Neural progenitor cell (in vitro differentiated cells): ENCODE measurements around the gene INVS. TPM values are rescaled to one million over a fixed set of nuclear protein-coding genes. Genes with fewer than 3 reads are reported as not detected.
"Not testable (repeated sequence)": the region's sequence is repeated elsewhere in the genome, so short reads cannot be mapped to it uniquely, and the experiment has no call there.

ENCODE experiments used
- DNase-seq: peaks from one replicate; pipeline ENCODE4 v3.0.0-alpha.2; 2016; ENCODE audit warnings: low spot score
- H2AFZ ChIP-seq: fragments of 200-600 bp; sonication (generic); replicated peaks from 2 replicates; pipeline ENCODE4 v1.6.1; 2016; ENCODE audit warnings: antibody characterized with exemption
- H3F3A ChIP-seq: fragments of 200-600 bp; sonication (generic); 2 replicates; pipeline ENCODE4 v1.6.1; 2016; ENCODE audit warnings: antibody characterized with exemption, low read depth
- H3K27ac ChIP-seq: fragments of 200-600 bp; sonication (generic); 2 replicates; pipeline ENCODE4 v1.5.1; 2016; ENCODE audit warnings: mild to moderate bottlenecking
- H3K27me3 ChIP-seq: fragments of 200-600 bp; sonication (generic); 2 replicates; pipeline ENCODE4 v1.6.1; 2016; ENCODE audit warnings: mild to moderate bottlenecking, moderate library complexity
- H3K36me3 ChIP-seq: fragments of 200-600 bp; sonication (generic); 2 replicates; pipeline ENCODE4 v1.5.1; 2016
- H3K4me1 ChIP-seq: fragments of 200-600 bp; sonication (generic); 2 replicates; pipeline ENCODE4 v1.6.1; 2016; ENCODE audit warnings: mixed run types
- H3K4me2 ChIP-seq: fragments of 200-600 bp; sonication (generic); 2 replicates; pipeline ENCODE4 v1.6.1; 2016
- H3K4me3 ChIP-seq: fragments of 200-600 bp; sonication (generic); 2 replicates; pipeline ENCODE4 v1.5.1; 2016
- H3K79me2 ChIP-seq: fragments of 200-600 bp; sonication (generic); 2 replicates; pipeline ENCODE4 v1.6.1; 2016; ENCODE audit warnings: low read depth
- H3K9ac ChIP-seq: fragments of 200-600 bp; sonication (generic); 2 replicates; pipeline ENCODE4 v1.6.1; 2016
- H3K9me3 ChIP-seq: fragments of 200-600 bp; sonication (generic); 2 replicates; pipeline ENCODE4 v1.5.1; 2016; ENCODE audit warnings: low read depth
- H4K20me1 ChIP-seq: fragments of 200-600 bp; sonication (generic); 2 replicates; pipeline ENCODE4 v1.6.1; 2016; ENCODE audit warnings: low read depth
- H3K27ac Mint-ChIP-seq: 3 replicates; pipeline ENCODE4 v1.8.0; 2021; ENCODE audit warnings: mixed read lengths
- H3K27me3 Mint-ChIP-seq: 2 replicates; pipeline ENCODE4 v1.8.0; 2022; ENCODE audit warnings: low read depth, mild to moderate bottlenecking, inconsistent platforms, moderate library complexity, mixed read lengths; ENCODE audit not compliant: insufficient read depth
- H3K36me3 Mint-ChIP-seq: 3 replicates; pipeline ENCODE4 v1.8.0; 2021; ENCODE audit warnings: mixed read lengths
- H3K4me1 Mint-ChIP-seq: 3 replicates; pipeline ENCODE4 v1.8.0; 2021; ENCODE audit warnings: mixed read lengths
- H3K4me3 Mint-ChIP-seq: 3 replicates; pipeline ENCODE4 v1.8.0; 2021; ENCODE audit warnings: mild to moderate bottlenecking, moderate library complexity, mixed read lengths
- H3K9me3 Mint-ChIP-seq: 3 replicates; pipeline ENCODE4 v1.8.0; 2020; ENCODE audit warnings: mixed read lengths
- CTCF ChIP-seq: fragments of 200-600 bp; sonication (generic); IDR thresholded peaks from 2 replicates; pipeline ENCODE4 v1.5.1; 2017; ENCODE audit warnings: antibody characterized with exemption, mild to moderate bottlenecking
- EZH2 ChIP-seq: fragments of 200-600 bp; sonication (generic); IDR thresholded peaks from 2 replicates; pipeline ENCODE4 v1.6.1; 2017; ENCODE audit warnings: antibody characterized with exemption, mild to moderate bottlenecking, moderate library complexity
- EZH2phosphoT487 ChIP-seq: fragments of 200-600 bp; sonication (generic); IDR thresholded peaks from 2 replicates; pipeline ENCODE4 v1.6.1; 2017; ENCODE audit warnings: antibody characterized with exemption
- total RNA-seq: library from RNA; depleted of rRNA; stranded (reverse); fragments of >200 nt; gene quantifications from 2 replicates; pipeline ENCODE4 v1.2.3, GENCODE V29; 2015; ENCODE audit warnings: low replicate concordance

INVS gene
- total RNA-seq, 1 donor from 2014 or later = 29.2 TPM

DNA sequence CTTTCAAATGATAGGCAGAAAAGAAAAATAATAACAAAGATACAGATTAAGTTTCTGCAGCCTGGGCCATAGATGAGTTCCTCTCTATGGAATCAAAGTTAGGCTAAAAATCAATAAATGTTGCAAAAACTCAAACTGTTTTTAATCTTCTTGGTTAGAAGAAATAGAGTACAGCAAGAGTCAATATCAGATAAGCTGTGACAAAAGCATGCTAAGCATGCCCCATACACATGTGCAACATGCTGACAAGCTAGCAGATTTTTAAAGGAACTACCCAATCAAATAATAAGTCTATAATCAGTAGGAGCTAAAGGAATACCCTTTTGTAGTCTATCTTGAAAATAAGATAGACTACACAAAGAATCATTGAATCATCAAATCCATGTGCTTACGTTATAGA lies 7.0 kb upstream of the INVS start:
- H3K79me2 ChIP-seq = peaks cover 67% of the 10 kb centered on the region
- TF ChIP-seq EZH2 (no peak), CTCF (no peak), EZH2phosphoT487 (no peak)
- no peaks in the 10 kb centered on the region for H3K9me3 ChIP-seq
- no peak overlapping the region for H3K4me3 ChIP-seq
- no peak overlapping the region for H3K9ac ChIP-seq
- H3K4me2 ChIP-seq = no peak overlapping the region
- H3K36me3 ChIP-seq = no peaks in the 10 kb centered on the region
- no peaks in the 10 kb centered on the region for H3K27me3 Mint-ChIP-seq
- H3K4me1 Mint-ChIP-seq = peaks cover 3% of the 10 kb centered on the region
- no peak for DNase-seq
- no peak overlapping the region for H3K27ac ChIP-seq
- H3K4me1 ChIP-seq = no peaks in the 10 kb centered on the region
- H2AFZ ChIP-seq = no peak overlapping the region
- no peak overlapping the region for H3K4me3 Mint-ChIP-seq
- no peaks in the 10 kb centered on the region for H3K9me3 Mint-ChIP-seq
- H3F3A ChIP-seq = no peaks in the 10 kb centered on the region
- no peak overlapping the region for H3K27ac Mint-ChIP-seq
- no peaks in the 10 kb centered on the region for H3K36me3 Mint-ChIP-seq
- H4K20me1 ChIP-seq = peaks cover 9% of the 10 kb centered on the region
- H3K27me3 ChIP-seq = no peaks in the 10 kb centered on the region

GRCh38 chr9:100094411-100094810 lies 4.6 kb upstream of the INVS start:
- not testable (repeated sequence) for H3K9me3 ChIP-seq, H3K36me3 Mint-ChIP-seq, H3K27ac ChIP-seq, DNase-seq, H3K4me1 ChIP-seq, H3K27me3 ChIP-seq, H3K9me3 Mint-ChIP-seq, H3K4me3 ChIP-seq, H3K9ac ChIP-seq, H3K27me3 Mint-ChIP-seq, H3K36me3 ChIP-seq, H3K4me2 ChIP-seq, H3K27ac Mint-ChIP-seq, H3K4me3 Mint-ChIP-seq, H2AFZ ChIP-seq
- Histone ChIP-seq H3F3A (peaks cover 11% of the 10 kb centered on the region), H3K79me2 (peaks cover 71% of the 10 kb centered on the region), H4K20me1 (peaks cover 17% of the 10 kb centered on the region)
- H3K4me1 Mint-ChIP-seq = peaks cover 14% of the 10 kb centered on the region

GRCh38 chr9:100096378-100096916 lies 2.6 kb upstream of the INVS start:
- no peaks in the 10 kb centered on the region for H3K9me3 Mint-ChIP-seq
- peaks cover 23% of the 10 kb centered on the region for H3F3A ChIP-seq
- H3K4me1 Mint-ChIP-seq = peaks cover 16% of the 10 kb centered on the region
- H3K27me3 ChIP-seq = no peaks in the 10 kb centered on the region
- no peak overlapping the region for H3K27ac Mint-ChIP-seq
- no peak overlapping the region for H2AFZ ChIP-seq
- H3K79me2 ChIP-seq = peaks cover 65% of the 10 kb centered on the region
- no peaks in the 10 kb centered on the region for H3K9me3 ChIP-seq
- no peak overlapping the region for H3K4me2 ChIP-seq
- H3K9ac ChIP-seq = no peak overlapping the region
- no peaks in the 10 kb centered on the region for H3K36me3 Mint-ChIP-seq
- peaks cover 13% of the 10 kb centered on the region for H3K4me1 ChIP-seq
- TF ChIP-seq EZH2phosphoT487 (no peak), CTCF (no peak), EZH2 (no peak)
- no peak overlapping the region for H3K4me3 Mint-ChIP-seq
- no peaks in the 10 kb centered on the region for H3K36me3 ChIP-seq
- H3K27me3 Mint-ChIP-seq = peaks cover 2% of the 10 kb centered on the region
- no peak overlapping the region for H3K4me3 ChIP-seq
- H3K27ac ChIP-seq = no peak overlapping the region
- no peak for DNase-seq
- peaks cover 15% of the 10 kb centered on the region for H4K20me1 ChIP-seq

DNA sequence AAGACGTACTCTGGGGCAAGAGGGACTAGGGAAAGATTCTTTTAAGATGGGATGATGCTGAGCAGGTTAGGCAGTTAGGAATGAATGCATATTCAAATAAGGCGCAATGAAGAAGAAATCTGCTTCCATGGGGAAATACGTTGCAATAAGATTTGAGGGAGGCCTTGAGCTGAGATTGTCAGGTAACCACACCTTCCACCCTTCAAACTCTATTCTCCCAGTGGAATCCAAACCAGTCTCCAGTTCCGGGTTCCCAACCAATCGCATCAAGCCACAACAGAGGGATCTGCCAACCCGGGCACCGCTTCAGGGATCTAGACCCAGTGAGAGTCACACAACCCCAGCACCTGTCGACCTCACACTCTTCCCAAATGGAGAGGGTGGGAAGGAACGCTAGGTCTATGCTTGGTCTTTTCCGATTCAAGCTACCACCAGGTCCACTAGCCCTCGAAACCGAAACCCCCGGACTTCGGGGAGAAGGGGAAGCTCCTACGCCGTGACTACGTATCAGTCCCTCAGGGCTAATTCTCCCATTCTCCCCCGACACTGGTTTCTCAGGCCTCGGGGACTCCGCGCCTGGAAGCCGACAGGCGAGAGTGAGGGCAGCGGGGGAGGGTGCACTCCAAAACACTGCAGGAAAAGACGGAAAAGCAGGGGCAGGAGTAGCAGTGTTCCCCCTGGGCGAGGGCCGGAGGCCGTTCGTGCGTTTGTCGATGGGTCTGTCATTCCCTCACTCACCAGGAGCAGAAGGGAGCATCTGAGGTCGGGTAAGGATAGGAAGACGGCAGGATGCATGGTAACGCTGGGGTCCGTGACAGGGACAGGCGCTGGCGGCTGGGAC lies 777 bp upstream of the INVS start:
- no peaks in the 10 kb centered on the region for H3K36me3 ChIP-seq
- no peaks in the 10 kb centered on the region for H3K9me3 ChIP-seq
- Mint-ChIP-seq H3K27ac (peak overlapping the region; percentile 84), H3K36me3 (no peaks in the 10 kb centered on the region), H3K4me1 (peaks cover 16% of the 10 kb centered on the region), H3K27me3 (peaks cover 2% of the 10 kb centered on the region), H3K9me3 (no peaks in the 10 kb centered on the region), H3K4me3 (peak overlapping the region; percentile 99)
- peak; percentile 75 for DNase-seq
- H2AFZ ChIP-seq = peak overlapping the region; percentile 58
- H3F3A ChIP-seq = peaks cover 25% of the 10 kb centered on the region
- H3K27ac ChIP-seq = peak overlapping the region; percentile 79
- TF ChIP-seq CTCF (no peak), EZH2 (no peak), EZH2phosphoT487 (no peak)
- peak overlapping the region; percentile 87 for H3K4me2 ChIP-seq
- H3K4me1 ChIP-seq = peaks cover 13% of the 10 kb centered on the region
- peak overlapping the region; percentile 85 for H3K9ac ChIP-seq
- H4K20me1 ChIP-seq = peaks cover 13% of the 10 kb centered on the region
- no peaks in the 10 kb centered on the region for H3K27me3 ChIP-seq
- peaks cover 59% of the 10 kb centered on the region for H3K79me2 ChIP-seq
- peak overlapping the region; percentile 78 for H3K4me3 ChIP-seq
